Transverse colon (tissue), 3 donors: ENCODE measurements around the gene RITA1.

Experiments used
- CTCF ChIP-seq, 5 experiments: fragments of 200-600 bp in 3 of 5; fragments of 450-650 bp in 2 of 5; sonication (generic) in 3 of 5; IDR thresholded peaks; 1 replicate in 2 of 5; 2 replicates in 3 of 5; pipeline ENCODE4 v1.5.1; 2016 to 2017; ENCODE audit warnings: antibody characterized with exemption in 5 of 5, inconsistent platforms in 3 of 5, mild to moderate bottlenecking in 2 of 5, moderate library complexity in 1 of 5
- POLR2A ChIP-seq: fragments of 450-650 bp; IDR thresholded peaks from one replicate; pipeline ENCODE4 v1.6.1; 2016; ENCODE audit warnings: antibody characterized with exemption, mild to moderate bottlenecking, moderate library complexity

DNA sequence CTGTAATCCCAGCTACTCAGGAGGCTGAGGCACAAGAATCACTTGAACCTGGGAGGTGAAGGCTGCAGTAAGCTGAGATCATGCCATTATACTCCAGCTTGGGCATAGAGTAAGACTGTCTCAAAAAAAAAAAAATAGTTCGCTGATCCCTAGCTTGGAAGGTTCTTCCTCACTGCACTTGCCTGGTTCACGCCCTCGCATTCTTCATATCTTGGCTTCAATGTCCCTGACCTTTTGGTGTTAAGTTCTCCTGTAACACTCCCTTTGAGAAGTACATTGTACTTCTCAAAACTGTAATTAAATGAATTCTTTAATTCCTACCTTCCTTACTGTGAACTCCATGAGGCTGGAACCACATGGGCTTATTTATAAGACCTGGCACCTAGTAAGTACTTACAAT is 19.3 kb downstream of the RITA1 start:
- TF ChIP-seq CTCF (IDR thresholded peaks at IDR 0.05), result no peak
- TF ChIP-seq POLR2A, result no peak
